PC-3 (cell line): ENCODE data around the gene C1QL2.

Experiments used
- EZH2phosphoT487 ChIP-seq: fragments of 300-600 bp; sonication (generic); IDR thresholded peaks from 2 replicates; pipeline ENCODE4 v1.6.1; 2018; ENCODE audit warnings: mild to moderate bottlenecking, antibody characterized with exemption, low read length, borderline replicate concordance
- TF ChIP-seq, protein P1 (sequence below): fragments of 300-600 bp; sonication (generic); conservative IDR thresholded peaks from 2 replicates; pipeline ENCODE4 v1.5.1; 2017; ENCODE audit warnings: antibody characterized with exemption, low read depth, mild to moderate bottlenecking, low read length

DNA sequence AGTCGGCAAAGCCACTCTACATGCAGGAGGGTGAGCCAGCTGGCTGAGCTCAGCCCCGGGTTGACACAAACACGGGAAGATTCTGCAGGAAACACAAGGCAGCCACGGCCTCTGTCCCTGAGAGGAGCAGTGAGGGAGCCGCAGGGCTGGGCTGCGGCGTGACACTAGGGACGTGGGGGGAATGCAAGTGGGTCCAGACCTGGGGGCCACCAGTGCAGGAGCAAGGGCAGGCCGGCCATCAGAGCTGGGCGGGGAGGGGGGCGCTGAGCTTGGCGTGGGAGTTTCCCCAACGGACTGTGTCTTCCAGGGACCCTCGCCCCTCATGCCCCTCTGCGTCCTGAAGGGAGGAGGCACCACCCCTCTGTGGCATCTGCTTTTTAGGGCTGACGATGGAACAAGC, 12.0 kb upstream of the C1QL2 start:
- TF ChIP-seq, protein P1, sequence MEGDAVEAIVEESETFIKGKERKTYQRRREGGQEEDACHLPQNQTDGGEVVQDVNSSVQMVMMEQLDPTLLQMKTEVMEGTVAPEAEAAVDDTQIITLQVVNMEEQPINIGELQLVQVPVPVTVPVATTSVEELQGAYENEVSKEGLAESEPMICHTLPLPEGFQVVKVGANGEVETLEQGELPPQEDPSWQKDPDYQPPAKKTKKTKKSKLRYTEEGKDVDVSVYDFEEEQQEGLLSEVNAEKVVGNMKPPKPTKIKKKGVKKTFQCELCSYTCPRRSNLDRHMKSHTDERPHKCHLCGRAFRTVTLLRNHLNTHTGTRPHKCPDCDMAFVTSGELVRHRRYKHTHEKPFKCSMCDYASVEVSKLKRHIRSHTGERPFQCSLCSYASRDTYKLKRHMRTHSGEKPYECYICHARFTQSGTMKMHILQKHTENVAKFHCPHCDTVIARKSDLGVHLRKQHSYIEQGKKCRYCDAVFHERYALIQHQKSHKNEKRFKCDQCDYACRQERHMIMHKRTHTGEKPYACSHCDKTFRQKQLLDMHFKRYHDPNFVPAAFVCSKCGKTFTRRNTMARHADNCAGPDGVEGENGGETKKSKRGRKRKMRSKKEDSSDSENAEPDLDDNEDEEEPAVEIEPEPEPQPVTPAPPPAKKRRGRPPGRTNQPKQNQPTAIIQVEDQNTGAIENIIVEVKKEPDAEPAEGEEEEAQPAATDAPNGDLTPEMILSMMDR, result no peak
- no peak for TF ChIP-seq EZH2phosphoT487
